ENCODE data around the gene CTXN1.

DNA sequence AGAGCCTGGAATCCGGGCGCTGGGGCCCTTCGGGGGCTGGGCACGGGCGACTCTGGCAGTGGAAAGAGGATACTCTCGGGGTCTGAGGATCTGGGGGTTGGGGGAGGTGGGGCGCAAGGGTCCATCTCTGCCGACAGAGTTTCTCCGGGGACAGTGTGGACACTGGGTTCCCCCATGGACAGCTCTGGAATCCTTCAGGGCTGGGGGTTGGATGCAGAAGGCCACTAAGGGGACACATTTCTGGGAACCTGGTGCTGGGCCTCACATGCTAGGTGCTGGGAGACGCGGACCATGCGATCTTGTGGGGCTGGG, 9.0 kb downstream of the CTXN1 start:
- TF ChIP-seq, protein P1, sequence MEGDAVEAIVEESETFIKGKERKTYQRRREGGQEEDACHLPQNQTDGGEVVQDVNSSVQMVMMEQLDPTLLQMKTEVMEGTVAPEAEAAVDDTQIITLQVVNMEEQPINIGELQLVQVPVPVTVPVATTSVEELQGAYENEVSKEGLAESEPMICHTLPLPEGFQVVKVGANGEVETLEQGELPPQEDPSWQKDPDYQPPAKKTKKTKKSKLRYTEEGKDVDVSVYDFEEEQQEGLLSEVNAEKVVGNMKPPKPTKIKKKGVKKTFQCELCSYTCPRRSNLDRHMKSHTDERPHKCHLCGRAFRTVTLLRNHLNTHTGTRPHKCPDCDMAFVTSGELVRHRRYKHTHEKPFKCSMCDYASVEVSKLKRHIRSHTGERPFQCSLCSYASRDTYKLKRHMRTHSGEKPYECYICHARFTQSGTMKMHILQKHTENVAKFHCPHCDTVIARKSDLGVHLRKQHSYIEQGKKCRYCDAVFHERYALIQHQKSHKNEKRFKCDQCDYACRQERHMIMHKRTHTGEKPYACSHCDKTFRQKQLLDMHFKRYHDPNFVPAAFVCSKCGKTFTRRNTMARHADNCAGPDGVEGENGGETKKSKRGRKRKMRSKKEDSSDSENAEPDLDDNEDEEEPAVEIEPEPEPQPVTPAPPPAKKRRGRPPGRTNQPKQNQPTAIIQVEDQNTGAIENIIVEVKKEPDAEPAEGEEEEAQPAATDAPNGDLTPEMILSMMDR (IDR thresholded peaks at IDR 0.05): no peak
- TF ChIP-seq EP300 (IDR thresholded peaks at IDR 0.05): no peak

Data from stomach (tissue), 4 donors.